ENCODE data around the gene PIP5K1A. TPM values are rescaled to one million over a fixed set of nuclear protein-coding genes. Genes with fewer than 3 reads are reported as not detected.

The PIP5K1A gene
- total and polyA plus RNA-seq, 2 of the 8 experiments (the other 6 are each of a cell fraction or from before 2014, with no cell fraction given), result 87.5 to 105 TPM

DNA sequence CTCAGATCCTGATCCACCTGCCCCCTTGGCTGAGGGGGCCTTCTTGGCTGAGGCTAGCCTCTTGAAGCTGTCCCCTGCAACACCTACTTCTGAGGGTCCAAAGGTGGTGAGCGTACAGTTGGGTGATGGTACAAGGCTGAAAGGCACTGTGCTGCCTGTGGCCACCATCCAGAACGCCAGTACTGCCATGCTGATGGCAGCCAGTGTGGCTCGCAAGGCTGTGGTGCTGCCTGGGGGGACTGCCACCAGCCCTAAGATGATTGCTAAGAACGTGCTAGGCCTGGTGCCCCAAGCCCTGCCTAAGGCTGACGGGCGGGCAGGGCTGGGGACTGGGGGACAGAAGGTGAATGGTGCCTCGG lies 89.0 kb downstream of the PIP5K1A start (continued):
- TF ChIP-seq, protein P1, sequence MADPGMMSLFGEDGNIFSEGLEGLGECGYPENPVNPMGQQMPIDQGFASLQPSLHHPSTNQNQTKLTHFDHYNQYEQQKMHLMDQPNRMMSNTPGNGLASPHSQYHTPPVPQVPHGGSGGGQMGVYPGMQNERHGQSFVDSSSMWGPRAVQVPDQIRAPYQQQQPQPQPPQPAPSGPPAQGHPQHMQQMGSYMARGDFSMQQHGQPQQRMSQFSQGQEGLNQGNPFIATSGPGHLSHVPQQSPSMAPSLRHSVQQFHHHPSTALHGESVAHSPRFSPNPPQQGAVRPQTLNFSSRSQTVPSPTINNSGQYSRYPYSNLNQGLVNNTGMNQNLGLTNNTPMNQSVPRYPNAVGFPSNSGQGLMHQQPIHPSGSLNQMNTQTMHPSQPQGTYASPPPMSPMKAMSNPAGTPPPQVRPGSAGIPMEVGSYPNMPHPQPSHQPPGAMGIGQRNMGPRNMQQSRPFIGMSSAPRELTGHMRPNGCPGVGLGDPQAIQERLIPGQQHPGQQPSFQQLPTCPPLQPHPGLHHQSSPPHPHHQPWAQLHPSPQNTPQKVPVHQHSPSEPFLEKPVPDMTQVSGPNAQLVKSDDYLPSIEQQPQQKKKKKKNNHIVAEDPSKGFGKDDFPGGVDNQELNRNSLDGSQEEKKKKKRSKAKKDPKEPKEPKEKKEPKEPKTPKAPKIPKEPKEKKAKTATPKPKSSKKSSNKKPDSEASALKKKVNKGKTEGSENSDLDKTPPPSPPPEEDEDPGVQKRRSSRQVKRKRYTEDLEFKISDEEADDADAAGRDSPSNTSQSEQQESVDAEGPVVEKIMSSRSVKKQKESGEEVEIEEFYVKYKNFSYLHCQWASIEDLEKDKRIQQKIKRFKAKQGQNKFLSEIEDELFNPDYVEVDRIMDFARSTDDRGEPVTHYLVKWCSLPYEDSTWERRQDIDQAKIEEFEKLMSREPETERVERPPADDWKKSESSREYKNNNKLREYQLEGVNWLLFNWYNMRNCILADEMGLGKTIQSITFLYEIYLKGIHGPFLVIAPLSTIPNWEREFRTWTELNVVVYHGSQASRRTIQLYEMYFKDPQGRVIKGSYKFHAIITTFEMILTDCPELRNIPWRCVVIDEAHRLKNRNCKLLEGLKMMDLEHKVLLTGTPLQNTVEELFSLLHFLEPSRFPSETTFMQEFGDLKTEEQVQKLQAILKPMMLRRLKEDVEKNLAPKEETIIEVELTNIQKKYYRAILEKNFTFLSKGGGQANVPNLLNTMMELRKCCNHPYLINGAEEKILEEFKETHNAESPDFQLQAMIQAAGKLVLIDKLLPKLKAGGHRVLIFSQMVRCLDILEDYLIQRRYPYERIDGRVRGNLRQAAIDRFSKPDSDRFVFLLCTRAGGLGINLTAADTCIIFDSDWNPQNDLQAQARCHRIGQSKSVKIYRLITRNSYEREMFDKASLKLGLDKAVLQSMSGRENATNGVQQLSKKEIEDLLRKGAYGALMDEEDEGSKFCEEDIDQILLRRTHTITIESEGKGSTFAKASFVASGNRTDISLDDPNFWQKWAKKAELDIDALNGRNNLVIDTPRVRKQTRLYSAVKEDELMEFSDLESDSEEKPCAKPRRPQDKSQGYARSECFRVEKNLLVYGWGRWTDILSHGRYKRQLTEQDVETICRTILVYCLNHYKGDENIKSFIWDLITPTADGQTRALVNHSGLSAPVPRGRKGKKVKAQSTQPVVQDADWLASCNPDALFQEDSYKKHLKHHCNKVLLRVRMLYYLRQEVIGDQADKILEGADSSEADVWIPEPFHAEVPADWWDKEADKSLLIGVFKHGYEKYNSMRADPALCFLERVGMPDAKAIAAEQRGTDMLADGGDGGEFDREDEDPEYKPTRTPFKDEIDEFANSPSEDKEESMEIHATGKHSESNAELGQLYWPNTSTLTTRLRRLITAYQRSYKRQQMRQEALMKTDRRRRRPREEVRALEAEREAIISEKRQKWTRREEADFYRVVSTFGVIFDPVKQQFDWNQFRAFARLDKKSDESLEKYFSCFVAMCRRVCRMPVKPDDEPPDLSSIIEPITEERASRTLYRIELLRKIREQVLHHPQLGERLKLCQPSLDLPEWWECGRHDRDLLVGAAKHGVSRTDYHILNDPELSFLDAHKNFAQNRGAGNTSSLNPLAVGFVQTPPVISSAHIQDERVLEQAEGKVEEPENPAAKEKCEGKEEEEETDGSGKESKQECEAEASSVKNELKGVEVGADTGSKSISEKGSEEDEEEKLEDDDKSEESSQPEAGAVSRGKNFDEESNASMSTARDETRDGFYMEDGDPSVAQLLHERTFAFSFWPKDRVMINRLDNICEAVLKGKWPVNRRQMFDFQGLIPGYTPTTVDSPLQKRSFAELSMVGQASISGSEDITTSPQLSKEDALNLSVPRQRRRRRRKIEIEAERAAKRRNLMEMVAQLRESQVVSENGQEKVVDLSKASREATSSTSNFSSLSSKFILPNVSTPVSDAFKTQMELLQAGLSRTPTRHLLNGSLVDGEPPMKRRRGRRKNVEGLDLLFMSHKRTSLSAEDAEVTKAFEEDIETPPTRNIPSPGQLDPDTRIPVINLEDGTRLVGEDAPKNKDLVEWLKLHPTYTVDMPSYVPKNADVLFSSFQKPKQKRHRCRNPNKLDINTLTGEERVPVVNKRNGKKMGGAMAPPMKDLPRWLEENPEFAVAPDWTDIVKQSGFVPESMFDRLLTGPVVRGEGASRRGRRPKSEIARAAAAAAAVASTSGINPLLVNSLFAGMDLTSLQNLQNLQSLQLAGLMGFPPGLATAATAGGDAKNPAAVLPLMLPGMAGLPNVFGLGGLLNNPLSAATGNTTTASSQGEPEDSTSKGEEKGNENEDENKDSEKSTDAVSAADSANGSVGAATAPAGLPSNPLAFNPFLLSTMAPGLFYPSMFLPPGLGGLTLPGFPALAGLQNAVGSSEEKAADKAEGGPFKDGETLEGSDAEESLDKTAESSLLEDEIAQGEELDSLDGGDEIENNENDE (IDR thresholded peaks at IDR 0.05; ENCODE audit: insufficient replicate concordance, low read length), result no peak
- no peak for TF ChIP-seq EP300 (IDR thresholded peaks at IDR 0.05; ENCODE audit: borderline replicate concordance in 1 of 2, low read depth in 2 of 2, low read length in 2 of 2)
- no peak for TF ChIP-seq RNF2 (IDR thresholded peaks at IDR 0.05; ENCODE audit: borderline replicate concordance, low read depth, low read length, missing control alignments, poor library complexity, severe bottlenecking)

Measured in H1 (cell line).